Sigmoid colon (tissue), 7 donors: ENCODE results near the gene LGR6. TPM values are rescaled to one million over a fixed set of nuclear protein-coding genes. Genes with fewer than 3 reads are reported as not detected.
"Not testable (repeated sequence)": the region's sequence is repeated elsewhere in the genome, so short reads cannot be mapped to it uniquely, and the experiment has no call there.

ENCODE experiments used
- DNase-seq: peaks from one replicate; pipeline ENCODE4 v3.0.0-alpha.2; 2019
- H3K27ac ChIP-seq, 4 donors: fragments of 200-600 bp; sonication (generic); one replicate each; pipeline ENCODE4 v1.5.1; 2016 to 2019; ENCODE audit warnings: mild to moderate bottlenecking in 1 of 4
- H3K27me3 ChIP-seq, 3 donors: fragments of 200-600 bp; sonication (generic); one replicate each; pipeline ENCODE4 v1.5.1; 2019; ENCODE audit warnings: mild to moderate bottlenecking in 1 of 3
- H3K36me3 ChIP-seq, 4 donors: fragments of 200-600 bp; sonication (generic); one replicate each; pipeline ENCODE4 v1.5.1; 2016 to 2019
- H3K4me1 ChIP-seq, 4 donors: fragments of 200-600 bp; sonication (generic); one replicate each; pipeline ENCODE4 v1.5.1; 2017 to 2019
- H3K4me3 ChIP-seq, 4 donors: fragments of 200-600 bp; sonication (generic); one replicate each; pipeline ENCODE4 v1.5.1; 2017 to 2019; ENCODE audit warnings: mild to moderate bottlenecking in 2 of 4, moderate library complexity in 1 of 4
- H3K9me3 ChIP-seq, 4 donors: fragments of 200-600 bp in 3 of 4; sonication (generic) in 3 of 4; one replicate each; pipeline versions ENCODE4 v1.5.1 to v1.6.1; 2013 to 2019
- EP300 ChIP-seq, 4 donors: sonication (generic); formaldehyde crosslinking; IDR thresholded peaks; one replicate each; pipeline ENCODE4 v1.6.1; 2017; ENCODE audit warnings: antibody characterized with exemption in 4 of 4
- POLR2A ChIP-seq, 2 donors: fragments of 450-650 bp; IDR thresholded peaks; one replicate each; pipeline ENCODE4 v1.6.1; 2016; ENCODE audit warnings: antibody characterized with exemption in 2 of 2, mild to moderate bottlenecking in 2 of 2, moderate library complexity in 2 of 2
- POLR2AphosphoS5 ChIP-seq, 4 donors: sonication (generic); formaldehyde crosslinking; IDR thresholded peaks; one replicate each; pipeline ENCODE4 v1.6.1; 2017; ENCODE audit warnings: antibody characterized with exemption in 4 of 4
- WGBS, 2 donors: extraction: QIAGEN DNeasy Blood & Tissue Kit; methylation state at CpG; one replicate each; pipeline ENCODE4 v1.1.7; 2013; 5-methylcytosine and 5-hydroxymethylcytosine counted together
- intact Hi-C: fragments of 100-400 bp; cut with DNase I; formaldehyde crosslinking; loops from one replicate; pipeline ENCODE4 v1.15.1; 2023
- polyA plus RNA-seq, 3 donors: library from polyadenylated mRNA; stranded (reverse); fragments of 200-250 nt; gene quantifications; one replicate each; pipeline ENCODE4 v1.2.3, GENCODE V29; 2013
- total RNA-seq, 4 donors: library from RNA; depleted of rRNA; stranded (reverse); fragments of >200 nt; gene quantifications; one replicate each; pipeline ENCODE4 v1.1.0, GENCODE V29; 2016
- TF ChIP-seq, protein P1 (sequence below), 4 experiments: fragments of 450-650 bp in 3 of 4; fragments of 200-600 bp in 1 of 4; IDR thresholded peaks; one replicate each; pipeline ENCODE4 v1.5.1; 2016 to 2019; ENCODE audit warnings: antibody characterized with exemption in 4 of 4, mild to moderate bottlenecking in 3 of 4, moderate library complexity in 2 of 4
- donor health status: healthy with polysubstance abuse.
- donor health status: Bipolar disorder and iron deficiency.
- donor health status: healthy.

Gene LGR6
- total and polyA plus RNA-seq, 7 donors: 0.14 to 1.0 (median 0.28) TPM; not detected in 4

DNA sequence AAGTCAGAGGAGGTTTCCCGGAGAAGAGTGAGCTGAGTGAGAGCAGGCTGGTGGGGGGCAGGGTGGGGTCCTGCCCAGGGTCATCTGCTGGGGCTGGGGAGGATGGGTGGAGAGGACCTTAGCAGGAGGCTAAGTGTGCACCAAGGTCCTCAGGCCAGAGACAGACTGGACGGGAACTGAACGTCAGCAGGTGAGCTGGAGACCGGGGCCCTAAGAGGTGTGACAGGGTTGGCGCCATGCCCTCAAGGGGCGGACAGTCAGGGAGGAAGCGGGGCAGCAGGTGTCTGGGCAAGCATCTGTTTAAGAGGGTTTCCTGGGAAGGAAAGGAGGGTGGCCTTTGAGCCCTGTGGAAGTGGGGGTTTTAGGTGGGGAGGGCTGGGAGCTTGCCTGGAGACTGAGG lies 19.6 kb upstream of the LGR6 start:
- intact Hi-C loops: no loop called here
- TF ChIP-seq POLR2A (IDR thresholded peaks at IDR 0.05) (no peak), POLR2AphosphoS5 (IDR thresholded peaks at IDR 0.05) (no peak), EP300 (IDR thresholded peaks at IDR 0.05) (no peak)
- TF ChIP-seq, protein P1, sequence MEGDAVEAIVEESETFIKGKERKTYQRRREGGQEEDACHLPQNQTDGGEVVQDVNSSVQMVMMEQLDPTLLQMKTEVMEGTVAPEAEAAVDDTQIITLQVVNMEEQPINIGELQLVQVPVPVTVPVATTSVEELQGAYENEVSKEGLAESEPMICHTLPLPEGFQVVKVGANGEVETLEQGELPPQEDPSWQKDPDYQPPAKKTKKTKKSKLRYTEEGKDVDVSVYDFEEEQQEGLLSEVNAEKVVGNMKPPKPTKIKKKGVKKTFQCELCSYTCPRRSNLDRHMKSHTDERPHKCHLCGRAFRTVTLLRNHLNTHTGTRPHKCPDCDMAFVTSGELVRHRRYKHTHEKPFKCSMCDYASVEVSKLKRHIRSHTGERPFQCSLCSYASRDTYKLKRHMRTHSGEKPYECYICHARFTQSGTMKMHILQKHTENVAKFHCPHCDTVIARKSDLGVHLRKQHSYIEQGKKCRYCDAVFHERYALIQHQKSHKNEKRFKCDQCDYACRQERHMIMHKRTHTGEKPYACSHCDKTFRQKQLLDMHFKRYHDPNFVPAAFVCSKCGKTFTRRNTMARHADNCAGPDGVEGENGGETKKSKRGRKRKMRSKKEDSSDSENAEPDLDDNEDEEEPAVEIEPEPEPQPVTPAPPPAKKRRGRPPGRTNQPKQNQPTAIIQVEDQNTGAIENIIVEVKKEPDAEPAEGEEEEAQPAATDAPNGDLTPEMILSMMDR (IDR thresholded peaks at IDR 0.05): no peak

DNA sequence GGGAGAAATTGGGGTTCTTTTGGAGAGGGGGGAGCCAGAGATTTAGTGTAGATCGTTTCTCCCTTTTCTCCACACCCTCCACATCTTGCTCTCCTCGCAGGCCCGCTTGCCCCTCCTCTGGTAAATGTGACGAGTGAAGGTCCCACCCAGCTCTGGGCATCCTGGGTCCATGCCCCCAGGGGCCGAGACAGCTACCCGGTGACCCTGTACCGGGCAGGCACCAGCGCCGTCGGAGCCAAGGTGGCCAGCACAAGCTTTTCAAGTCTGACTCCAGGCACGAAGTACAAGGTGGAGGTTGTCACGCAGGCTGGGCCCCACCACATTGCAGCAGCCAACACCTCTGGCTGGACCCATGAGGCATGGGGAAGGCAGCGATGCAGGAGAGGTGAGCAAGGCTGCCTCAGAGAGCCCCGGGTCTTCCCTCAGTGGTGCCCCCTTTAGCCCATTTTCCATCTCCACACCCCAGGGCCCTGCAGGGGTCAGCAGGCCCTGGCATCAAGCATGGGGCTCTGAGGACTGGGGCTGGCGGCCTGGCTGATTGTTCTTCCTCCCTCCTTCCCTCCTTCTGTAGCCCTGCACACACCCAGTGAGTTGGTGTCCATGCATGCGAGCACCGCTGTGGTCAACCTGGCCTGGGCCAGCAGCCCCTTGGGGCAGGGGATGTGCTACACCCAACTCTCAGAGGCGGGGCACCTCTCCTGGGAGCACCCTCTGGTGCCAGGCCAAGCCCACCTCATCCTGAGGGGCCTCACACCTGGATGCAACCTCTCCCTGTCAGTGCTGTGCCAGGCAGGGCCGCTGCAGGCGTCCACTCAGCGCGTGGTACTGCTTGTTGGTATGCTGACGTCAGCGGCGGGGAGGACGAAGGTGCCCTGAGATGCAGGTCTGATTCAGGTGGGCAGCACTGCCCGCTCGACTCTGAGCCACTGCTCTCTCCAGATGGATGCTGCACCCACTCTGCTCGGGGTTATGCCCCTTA lies 16.4 kb upstream of the LGR6 start:
- H3K27ac ChIP-seq: no peak overlapping the region
- DNase-seq: no peak
- no peaks in the 10 kb centered on the region for H3K36me3 ChIP-seq
- no peaks in the 10 kb centered on the region for H3K9me3 ChIP-seq
- no peaks in the 10 kb centered on the region for H3K4me1 ChIP-seq
- H3K27me3 ChIP-seq: no peaks in the 10 kb centered on the region
- no peak overlapping the region for H3K4me3 ChIP-seq
- intact Hi-C loops: no loop called here
- WGBS, 2 donors: 89 to 91% methylated on average over 29 of the region's 29 CpGs
- TF ChIP-seq, protein P1 (IDR thresholded peaks at IDR 0.05): no peak
- no peak for TF ChIP-seq POLR2AphosphoS5 (IDR thresholded peaks at IDR 0.05)
- TF ChIP-seq POLR2A (IDR thresholded peaks at IDR 0.05): no peak
- no peak for TF ChIP-seq EP300 (IDR thresholded peaks at IDR 0.05)

More for the DNA sequence above, 19.6 kb upstream of the LGR6 start:
- no peak overlapping the region for H3K27ac ChIP-seq
- 76 to 81% methylated on average over 7 of the region's 7 CpGs for WGBS, 2 donors
- no peaks in the 10 kb centered on the region for H3K9me3 ChIP-seq
- H3K36me3 ChIP-seq: no peaks in the 10 kb centered on the region
- H3K27me3 ChIP-seq: no peaks in the 10 kb centered on the region
- H3K4me3 ChIP-seq: no peak overlapping the region
- DNase-seq: no peak
- H3K4me1 ChIP-seq: no peaks in the 10 kb centered on the region

DNA sequence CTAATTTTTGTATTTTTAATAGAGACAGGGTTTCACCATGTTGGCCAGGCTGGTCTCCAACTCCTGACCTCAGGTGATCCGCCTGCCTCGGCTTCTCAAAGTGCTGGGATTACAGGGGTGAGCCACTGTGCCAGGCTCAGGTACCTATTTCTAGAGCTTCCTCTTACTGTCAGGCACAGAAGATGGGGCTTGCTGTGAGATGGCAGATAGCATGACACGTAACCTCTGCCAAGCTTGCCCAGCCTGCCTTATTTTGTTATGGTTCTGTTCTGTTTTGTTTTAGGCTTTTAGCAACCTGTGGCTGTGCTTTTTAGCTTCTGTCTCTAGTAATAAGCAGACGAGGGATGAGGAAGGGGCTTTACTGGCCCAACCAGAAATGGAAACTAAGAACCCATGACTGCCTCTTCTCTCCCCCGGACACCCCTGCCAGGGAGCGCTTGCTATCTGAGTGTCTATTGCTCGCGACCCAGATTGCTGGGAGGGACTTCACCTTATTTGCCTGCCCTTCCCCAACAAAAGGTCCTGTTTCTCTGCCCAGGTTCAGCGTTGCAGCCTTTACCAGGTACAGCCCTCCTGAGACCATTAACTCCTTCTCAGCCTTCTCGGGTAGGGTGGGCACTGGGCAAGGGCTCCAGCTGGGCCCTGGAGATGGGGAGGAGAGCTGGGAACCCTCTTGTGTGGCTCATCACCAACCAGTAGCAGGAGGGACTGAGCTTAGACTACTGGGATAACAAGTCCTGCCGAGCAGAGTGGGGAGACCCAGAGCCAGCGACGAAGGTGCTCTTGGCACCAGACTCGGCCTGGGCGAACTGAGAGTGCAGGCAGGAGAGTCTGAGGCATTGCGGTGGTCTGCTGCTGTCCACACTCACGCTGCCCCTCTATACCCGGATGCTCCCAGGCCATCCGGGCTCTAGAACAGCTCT lies 13.5 kb upstream of the LGR6 start:
- intact Hi-C loops: no loop called here
- 72 to 80% methylated on average over 19 of the region's 19 CpGs for WGBS, 2 donors
- Histone ChIP-seq H3K27me3 (peaks cover 0 to 19% (median 0%) of the 10 kb centered on the region in 3 donors), H3K27ac (no peak overlapping the region), H3K4me1 (peaks cover 0 to 4% (median 0%) of the 10 kb centered on the region in 4 donors), H3K4me3 (no peak overlapping the region), H3K9me3 (no peaks in the 10 kb centered on the region), H3K36me3 (no peaks in the 10 kb centered on the region)
- DNase-seq: no peak
- TF ChIP-seq POLR2A (IDR thresholded peaks at IDR 0.05) (no peak), EP300 (IDR thresholded peaks at IDR 0.05) (no peak)
- TF ChIP-seq, protein P1 (IDR thresholded peaks at IDR 0.05): no peak

DNA sequence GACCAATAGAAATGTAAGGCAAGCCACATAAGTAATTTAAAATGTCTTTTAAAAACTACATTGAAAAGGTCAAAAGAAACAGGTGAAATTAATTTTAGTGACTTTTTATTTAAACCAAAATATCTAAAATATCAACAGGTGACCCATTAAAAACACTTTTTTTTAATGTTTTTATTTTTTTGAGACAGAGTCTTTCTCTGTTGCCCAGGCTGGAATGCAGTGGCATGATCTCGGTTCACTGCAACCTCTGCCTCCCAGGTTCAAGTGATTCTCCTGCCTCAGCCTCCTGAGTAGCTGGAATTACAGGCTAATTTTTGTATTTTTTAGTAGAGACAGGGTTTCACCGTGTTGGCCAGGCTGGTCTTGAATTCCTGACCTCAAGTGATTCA lies 12.9 kb upstream of the LGR6 start:
- H3K4me1 ChIP-seq, H3K4me3 ChIP-seq, H3K9me3 ChIP-seq, DNase-seq, H3K27ac ChIP-seq, H3K36me3 ChIP-seq, intact Hi-C loops: not testable (repeated sequence)
- peaks cover 0 to 22% (median 0%) of the 10 kb centered on the region in 3 donors for H3K27me3 ChIP-seq
- 64 to 80% methylated on average over 2 of the region's 2 CpGs for WGBS, 2 donors

DNA sequence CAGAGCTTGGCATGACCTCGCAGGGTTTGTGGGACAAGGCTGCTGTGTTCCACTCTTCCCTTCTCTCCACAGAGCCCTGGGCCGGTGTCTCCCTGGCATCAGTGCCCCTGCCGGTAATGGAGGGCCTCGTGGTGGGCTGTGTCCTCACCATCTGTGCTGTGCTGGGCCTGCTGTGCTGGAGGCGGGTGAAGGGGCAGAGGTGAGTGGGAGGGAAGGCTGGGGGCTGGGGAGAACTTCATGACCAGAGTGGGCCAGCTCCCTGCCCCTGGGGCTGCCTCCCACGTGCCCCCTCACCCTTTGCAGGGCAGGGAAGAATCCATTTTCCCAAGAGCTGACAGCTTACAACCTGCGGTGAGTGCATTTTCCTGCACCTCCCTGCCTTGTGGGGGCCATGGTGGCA lies 12.0 kb upstream of the LGR6 start:
- no peak for TF ChIP-seq POLR2AphosphoS5 (IDR thresholded peaks at IDR 0.05)
- TF ChIP-seq, protein P1 (IDR thresholded peaks at IDR 0.05): no peak
- TF ChIP-seq EP300 (IDR thresholded peaks at IDR 0.05): no peak
- TF ChIP-seq POLR2A (IDR thresholded peaks at IDR 0.05): no peak
- peaks cover 0 to 5% (median 0%) of the 10 kb centered on the region in 4 donors for H3K4me1 ChIP-seq
- no peaks in the 10 kb centered on the region for H3K36me3 ChIP-seq
- 85 to 91% methylated on average over 7 of the region's 7 CpGs for WGBS, 2 donors
- H3K27ac ChIP-seq: no peak overlapping the region
- no peaks in the 10 kb centered on the region for H3K9me3 ChIP-seq
- intact Hi-C loops: no loop called here
- H3K27me3 ChIP-seq: peaks cover 0 to 22% (median 0%) of the 10 kb centered on the region in 3 donors
- no peak for DNase-seq
- H3K4me3 ChIP-seq: no peak overlapping the region
